Keratinocyte (primary cell): ENCODE results near the gene DNM1L. TPM values are rescaled to one million over a fixed set of nuclear protein-coding genes. Genes with fewer than 3 reads are reported as not detected.

ENCODE experiments used
- DNase-seq: peaks from one replicate; pipeline ENCODE4 v3.0.0-alpha.2; 2011; ENCODE audit warnings: low read depth, missing footprints, low spot score
- FAIRE-seq: peaks from 2 replicates; lab custom pipeline; 2011; peaks lifted over from hg19 to GRCh38; lab: Jason Lieb, UNC
- H2AFZ ChIP-seq: 2 replicates; pipeline ENCODE4 v1.6.0; 2012; ENCODE audit warnings: low read length, control low read depth, inconsistent platforms; ENCODE audit not compliant: control insufficient read depth
- H3K27ac ChIP-seq: 2 replicates; pipeline ENCODE4 v1.5.1; 2011; ENCODE audit warnings: low read length; ENCODE audit not compliant: control insufficient read depth, insufficient read depth
- H3K27me3 ChIP-seq: 3 replicates; pipeline ENCODE4 v1.6.0; 2011; ENCODE audit warnings: low read length; ENCODE audit not compliant: control insufficient read depth, insufficient read depth; ENCODE audit errors: extremely low read depth
- H3K36me3 ChIP-seq, 2 experiments: 2 replicates in 1 of 2; 3 replicates in 1 of 2; pipeline ENCODE4 v1.5.1; 2011; ENCODE audit warnings: low read length in 2 of 2, mild to moderate bottlenecking in 1 of 2; ENCODE audit not compliant: control insufficient read depth in 2 of 2, insufficient read depth in 2 of 2; ENCODE audit errors: extremely low read depth in 1 of 2
- H3K4me1 ChIP-seq: 3 replicates; pipeline ENCODE4 v1.5.1; 2011; ENCODE audit warnings: low read length; ENCODE audit not compliant: control insufficient read depth, insufficient read depth; ENCODE audit errors: extremely low read depth
- H3K4me2 ChIP-seq: 3 replicates; pipeline ENCODE4 v1.6.0; 2011; ENCODE audit warnings: low read depth, low read length; ENCODE audit not compliant: control insufficient read depth, insufficient read depth; ENCODE audit errors: extremely low read depth
- H3K4me3 ChIP-seq, 3 experiments: fragments of 200-600 bp in 1 of 3; sonication (generic) in 1 of 3; 2 replicates in 2 of 3; 3 replicates in 1 of 3; pipeline ENCODE4 v1.5.1; 2011 to 2016; ENCODE audit warnings: low read length in 3 of 3, mild to moderate bottlenecking in 3 of 3, control low read depth in 2 of 3, inconsistent platforms in 1 of 3, low read depth in 1 of 3, mixed read lengths in 1 of 3, mixed run types in 1 of 3, moderate library complexity in 1 of 3; ENCODE audit not compliant: control insufficient read depth in 2 of 3, insufficient read depth in 2 of 3; ENCODE audit errors: extremely low read depth in 1 of 3
- H3K79me2 ChIP-seq: 2 replicates; pipeline ENCODE4 v1.6.0; 2012; ENCODE audit warnings: low read length; ENCODE audit not compliant: control insufficient read depth, insufficient read depth
- H3K9ac ChIP-seq: 3 replicates; pipeline ENCODE4 v1.6.0; 2011; ENCODE audit warnings: low read length; ENCODE audit not compliant: control insufficient read depth, insufficient read depth; ENCODE audit errors: extremely low read depth
- H3K9me1 ChIP-seq: 3 replicates; pipeline ENCODE4 v1.6.0; 2011; ENCODE audit warnings: low read length; ENCODE audit not compliant: control insufficient read depth, insufficient read depth; ENCODE audit errors: extremely low read depth
- H3K9me3 ChIP-seq: 2 replicates; pipeline ENCODE4 v1.5.1; 2012; ENCODE audit warnings: low read depth, low read length; ENCODE audit not compliant: control insufficient read depth
- H4K20me1 ChIP-seq: 3 replicates; pipeline ENCODE4 v1.6.0; 2011; ENCODE audit warnings: low read length; ENCODE audit not compliant: control insufficient read depth, insufficient read depth; ENCODE audit errors: extremely low read depth
- CTCF ChIP-seq, 3 experiments: IDR thresholded peaks in 1 of 3; conservative IDR thresholded peaks in 1 of 3; optimal IDR thresholded peaks in 1 of 3; 2 replicates in 2 of 3; 3 replicates in 1 of 3; pipeline versions ENCODE3 to v1.5.1; 2011; ENCODE audit warnings: low read length in 3 of 3, mild to moderate bottlenecking in 3 of 3, moderate library complexity in 2 of 3, control low read depth in 1 of 3, inconsistent platforms in 1 of 3; ENCODE audit not compliant: insufficient read depth in 2 of 3; ENCODE audit errors: extremely low read depth in 1 of 3
- EZH2 ChIP-seq: IDR thresholded peaks from one replicate; pipeline ENCODE4 v1.6.1; 2012; ENCODE audit warnings: inconsistent platforms, mild to moderate bottlenecking, low read length, moderate library complexity
- dilution Hi-C: fragments of 300-500 bp; cut with MboI; formaldehyde crosslinking; loops from one replicate; pipeline ENCODE4 v1.7.0; 2020; ENCODE audit warnings: low sequenced_read_pairs; ENCODE audit not compliant: extremely low pct_ligation_motif_present
- polyA plus RNA-seq, 5 experiments: library from polyadenylated mRNA; depleted of rRNA in 3 of 5; stranded (reverse) in 3 of 5; stranded (forward) in 1 of 5; unstranded in 1 of 5; fragments of >200 nt; gene quantifications; 1 replicate in 1 of 5; 2 replicates in 3 of 5; 3 replicates in 1 of 5; pipeline versions ENCODE4 v1.2.1 to v1.2.3, GENCODE V29; 2011 to 2012; ENCODE audit warnings: missing spikeins in 2 of 5, low read depth in 1 of 5, low replicate concordance in 1 of 5

The DNM1L gene
- polyA plus RNA-seq, 1 donor (not counting 4 experiments of a cell fraction or from before 2014, with no cell fraction given) = 115 TPM

DNA sequence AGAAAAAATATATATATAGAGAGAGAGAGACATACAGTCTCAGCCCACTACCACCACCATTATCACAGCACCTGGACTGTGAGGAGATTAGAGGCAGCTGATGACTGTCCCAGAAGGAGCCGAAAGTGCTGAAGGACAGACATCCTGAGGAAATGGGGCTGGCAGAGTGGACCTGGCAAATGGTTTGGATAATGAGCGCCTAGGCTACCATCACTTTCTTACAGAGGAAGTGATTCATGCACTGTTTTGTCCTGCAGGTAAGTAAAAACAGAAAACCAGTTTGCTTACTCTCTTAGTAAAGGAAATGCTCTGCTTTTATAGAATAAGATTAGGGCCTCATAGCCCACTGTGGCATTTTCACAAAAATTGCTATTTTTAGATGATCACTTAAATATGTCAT lies 28.6 kb upstream of the DNM1L start:
- Histone ChIP-seq H2AFZ (no peak overlapping the region), H4K20me1 (no peaks in the 10 kb centered on the region), H3K4me3 (no peak overlapping the region), H3K9me3 (no peaks in the 10 kb centered on the region), H3K36me3 (peaks cover 0 to 1% of the 10 kb centered on the region in 2 experiments), H3K79me2 (no peaks in the 10 kb centered on the region), H3K27ac (no peak overlapping the region), H3K4me1 (peaks cover 12% of the 10 kb centered on the region), H3K9me1 (no peaks in the 10 kb centered on the region), H3K9ac (no peak overlapping the region), H3K4me2 (peak overlapping the region; percentile 54), H3K27me3 (no peaks in the 10 kb centered on the region)
- no peak for TF ChIP-seq EZH2
- TF ChIP-seq CTCF (optimal IDR thresholded peaks at IDR 0.05 in 1 of 3, IDR thresholded peaks at IDR 0.05 in 1 of 3, conservative IDR thresholded peaks at IDR 0.05 in 1 of 3; ENCODE audit: extremely low read depth in 1 of 3, insufficient read depth in 2 of 3, low read length in 3 of 3) = no peak
- dilution Hi-C loops = no loop called here
- peak; percentile 91 for FAIRE-seq
- DNase-seq = no peak

DNA sequence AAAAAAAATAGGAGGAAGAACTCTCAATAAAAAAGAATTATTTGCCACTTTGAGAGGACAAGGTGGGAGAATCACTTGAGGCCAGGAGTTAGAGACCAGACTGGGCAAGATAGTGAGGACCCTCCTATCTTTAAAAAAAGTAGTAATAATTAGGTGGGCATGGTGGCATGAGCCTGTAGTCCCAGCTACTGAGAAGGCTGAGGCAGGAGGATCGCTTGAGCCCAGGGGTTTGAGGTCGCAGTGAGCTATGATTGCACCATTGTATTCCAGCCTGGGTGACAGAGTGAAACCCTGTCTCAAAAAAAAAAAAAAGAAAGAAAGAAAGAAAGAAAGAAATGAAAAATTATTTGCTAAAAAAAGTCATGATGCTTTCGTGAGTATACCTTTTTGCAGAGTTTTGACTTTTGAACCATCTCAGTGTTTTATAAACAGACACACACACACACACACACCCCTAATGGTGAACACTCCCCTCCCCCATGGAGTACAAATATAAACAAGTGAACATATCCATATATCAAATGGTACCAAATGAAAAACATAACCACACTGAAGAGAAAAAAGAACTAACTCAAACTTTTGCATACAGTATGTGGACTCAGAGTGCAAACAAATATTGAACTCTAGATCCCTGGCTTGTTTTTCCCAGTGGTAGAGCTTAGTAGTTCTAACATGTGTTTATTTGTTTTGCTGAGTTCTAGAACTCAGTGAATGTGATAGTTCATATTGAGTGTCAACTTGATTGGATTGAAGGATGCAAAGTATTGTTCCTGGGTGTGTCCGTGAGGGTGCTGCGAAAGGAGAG lies 27.7 kb upstream of the DNM1L start:
- H2AFZ ChIP-seq = no peak overlapping the region
- H3K9ac ChIP-seq = no peak overlapping the region
- H3K4me1 ChIP-seq = peaks cover 12% of the 10 kb centered on the region
- H3K27me3 ChIP-seq = no peaks in the 10 kb centered on the region
- no peak overlapping the region for H3K4me3 ChIP-seq
- H3K27ac ChIP-seq = peak overlapping the region; percentile 26
- dilution Hi-C loops = no loop called here
- no peak for FAIRE-seq
- no peaks in the 10 kb centered on the region for H3K9me3 ChIP-seq
- H3K79me2 ChIP-seq = no peaks in the 10 kb centered on the region
- no peaks in the 10 kb centered on the region for H3K36me3 ChIP-seq
- H3K9me1 ChIP-seq = no peaks in the 10 kb centered on the region
- H3K4me2 ChIP-seq = peak overlapping the region; percentile 54
- TF ChIP-seq CTCF (optimal IDR thresholded peaks at IDR 0.05 in 1 of 3, IDR thresholded peaks at IDR 0.05 in 1 of 3, conservative IDR thresholded peaks at IDR 0.05 in 1 of 3; ENCODE audit: extremely low read depth in 1 of 3, insufficient read depth in 2 of 3, low read length in 3 of 3) (no peak), EZH2 (no peak)
- H4K20me1 ChIP-seq = no peaks in the 10 kb centered on the region
- no peak for DNase-seq
